Cortex of kidney (tissue), 1 donor: Measurements from ENCODE around the gene SETBP1.

Experiments
- DNase-seq: peaks from one replicate; lab custom pipeline; 2025; lab: John Stamatoyannopoulos, UW

Gene SETBP1

GRCh38 chr18:44968336-44968735 lies 287.6 kb downstream of the SETBP1 start:
- DNase-seq: no peak

GRCh38 chr18:44969214-44969795 lies 288.6 kb downstream of the SETBP1 start:
- DNase-seq: no peak

- no peak for DNase-seq
Observed at GRCh38 chr18:44973282-44973681, 292.6 kb downstream of the SETBP1 start.

- DNase-seq: no peak
Observed at GRCh38 chr18:44974174-44974573, 293.5 kb downstream of the SETBP1 start.

GRCh38 chr18:44977856-44978255 lies 297.2 kb downstream of the SETBP1 start:
- no peak for DNase-seq

GRCh38 chr18:44979748-44980147 lies 299.1 kb downstream of the SETBP1 start:
- no peak for DNase-seq

- DNase-seq: no peak
Observed at GRCh38 chr18:44981121-44981520, 300.4 kb downstream of the SETBP1 start.

GRCh38 chr18:44986933-44987332 lies 306.2 kb downstream of the SETBP1 start:
- no peak for DNase-seq

- DNase-seq: no peak
Observed at GRCh38 chr18:44987371-44987770, 306.7 kb downstream of the SETBP1 start.

GRCh38 chr18:44988821-44989587 lies 308.3 kb downstream of the SETBP1 start:
- DNase-seq: no peak

- DNase-seq: no peak
Observed at GRCh38 chr18:44996261-44996660, 315.6 kb downstream of the SETBP1 start.

- no peak for DNase-seq
Observed at GRCh38 chr18:44997174-44997573, 316.5 kb downstream of the SETBP1 start.

- DNase-seq: no peak
Observed at GRCh38 chr18:44998360-44998759, 317.7 kb downstream of the SETBP1 start.

GRCh38 chr18:45004546-45005080 lies 323.9 kb downstream of the SETBP1 start:
- no peak for DNase-seq

GRCh38 chr18:45006934-45007333 lies 326.2 kb downstream of the SETBP1 start:
- no peak for DNase-seq

- no peak for DNase-seq
Observed at GRCh38 chr18:45007531-45007930, 326.8 kb downstream of the SETBP1 start.

GRCh38 chr18:45008694-45009413 lies 328.2 kb downstream of the SETBP1 start:
- DNase-seq: no peak

- DNase-seq: no peak
Observed at GRCh38 chr18:45009756-45010155, 329.1 kb downstream of the SETBP1 start.

- DNase-seq: no peak
Observed at GRCh38 chr18:45012286-45012685, 331.6 kb downstream of the SETBP1 start.

GRCh38 chr18:45014047-45014501 lies 333.4 kb downstream of the SETBP1 start:
- no peak for DNase-seq

- no peak for DNase-seq
Observed at GRCh38 chr18:45015788-45016128, 335.1 kb downstream of the SETBP1 start.

- no peak for DNase-seq
Observed at GRCh38 chr18:45019469-45019868, 338.8 kb downstream of the SETBP1 start.

GRCh38 chr18:45023519-45023918 lies 342.8 kb downstream of the SETBP1 start:
- no peak for DNase-seq
